ENCODE data around the gene MIPEP.

GRCh38 chr13:23898101-23898500 is 8.9 kb upstream of the MIPEP start:
- TF ChIP-seq POLR2A (IDR thresholded peaks at IDR 0.05) = no peak
- TF ChIP-seq, protein P1, sequence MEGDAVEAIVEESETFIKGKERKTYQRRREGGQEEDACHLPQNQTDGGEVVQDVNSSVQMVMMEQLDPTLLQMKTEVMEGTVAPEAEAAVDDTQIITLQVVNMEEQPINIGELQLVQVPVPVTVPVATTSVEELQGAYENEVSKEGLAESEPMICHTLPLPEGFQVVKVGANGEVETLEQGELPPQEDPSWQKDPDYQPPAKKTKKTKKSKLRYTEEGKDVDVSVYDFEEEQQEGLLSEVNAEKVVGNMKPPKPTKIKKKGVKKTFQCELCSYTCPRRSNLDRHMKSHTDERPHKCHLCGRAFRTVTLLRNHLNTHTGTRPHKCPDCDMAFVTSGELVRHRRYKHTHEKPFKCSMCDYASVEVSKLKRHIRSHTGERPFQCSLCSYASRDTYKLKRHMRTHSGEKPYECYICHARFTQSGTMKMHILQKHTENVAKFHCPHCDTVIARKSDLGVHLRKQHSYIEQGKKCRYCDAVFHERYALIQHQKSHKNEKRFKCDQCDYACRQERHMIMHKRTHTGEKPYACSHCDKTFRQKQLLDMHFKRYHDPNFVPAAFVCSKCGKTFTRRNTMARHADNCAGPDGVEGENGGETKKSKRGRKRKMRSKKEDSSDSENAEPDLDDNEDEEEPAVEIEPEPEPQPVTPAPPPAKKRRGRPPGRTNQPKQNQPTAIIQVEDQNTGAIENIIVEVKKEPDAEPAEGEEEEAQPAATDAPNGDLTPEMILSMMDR (IDR thresholded peaks at IDR 0.05) = no peak

All from adrenal gland (tissue), 5 donors.